Lower leg skin (tissue), 3 donors: ENCODE data around the gene ABI1.

Experiments
- CTCF ChIP-seq, 3 donors: fragments of 450-650 bp; IDR thresholded peaks; one replicate each; pipeline ENCODE4 v1.5.1; 2016; ENCODE audit warnings: antibody characterized with exemption in 3 of 3, mild to moderate bottlenecking in 3 of 3, moderate library complexity in 2 of 3
- POLR2A ChIP-seq, 2 donors: fragments of 450-650 bp; IDR thresholded peaks; one replicate each; pipeline ENCODE4 v1.6.1; 2016 to 2017; ENCODE audit warnings: antibody characterized with exemption in 2 of 2, mild to moderate bottlenecking in 1 of 2, moderate library complexity in 1 of 2

DNA sequence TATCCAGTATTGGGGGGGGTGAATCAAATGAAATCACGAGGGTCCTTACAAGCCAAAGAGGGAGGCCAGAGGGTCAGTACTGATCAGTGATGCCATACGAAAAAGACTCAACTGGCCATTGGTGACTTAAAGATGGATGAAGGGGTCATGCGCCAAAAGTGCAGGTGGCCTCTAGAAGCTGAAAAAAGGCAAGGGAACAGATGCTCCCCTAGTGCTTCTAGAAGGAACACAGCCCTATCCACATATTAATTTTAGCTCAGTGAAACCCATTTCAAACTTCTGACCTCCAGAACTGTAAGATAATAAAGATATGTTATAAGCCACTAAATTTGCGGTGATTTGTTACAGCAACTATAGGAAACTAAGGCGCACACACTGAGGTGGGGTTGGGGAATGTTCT is 62.5 kb downstream of the ABI1 start:
- TF ChIP-seq CTCF (IDR thresholded peaks at IDR 0.05) (no peak), POLR2A (IDR thresholded peaks at IDR 0.05) (no peak)
